CD4-positive, CD25-positive, alpha-beta regulatory T cell (primary cell): Measurements from ENCODE around the gene KPNB1. TPM values are rescaled to one million over a fixed set of nuclear protein-coding genes. Genes with fewer than 3 reads are reported as not detected.

Experiments used
- ATAC-seq, 2 donors: fragments of 150-1000 bp; cut with Tn5 transposase; one replicate each; pipeline ENCODE4 v1.10.0; 2021; ENCODE audit warnings: low read depth in 2 of 2, moderate number of reproducible peaks in 2 of 2, moderate library complexity in 1 of 2
- DNase-seq, 3 donors: peaks; one replicate each; pipeline versions ENCODE4 v3.0.0 to v3.0.0-alpha.2; 2012 to 2022; ENCODE audit warnings: mixed read lengths in 1 of 3
- H3K27ac ChIP-seq: one replicate; pipeline ENCODE4 v1.7.0; 2013; ENCODE audit warnings: mild to moderate bottlenecking, low read length; ENCODE audit not compliant: insufficient read depth, poor library complexity, severe bottlenecking
- H3K27me3 ChIP-seq: one replicate; pipeline ENCODE4 v1.7.0; 2013; ENCODE audit warnings: low read length; ENCODE audit not compliant: control insufficient read depth, insufficient read depth
- H3K36me3 ChIP-seq: one replicate; pipeline ENCODE4 v1.7.0; 2013; ENCODE audit warnings: mild to moderate bottlenecking, low read length, moderate library complexity; ENCODE audit not compliant: control insufficient read depth, insufficient read depth
- H3K4me1 ChIP-seq: 2 replicates; pipeline ENCODE4 v1.7.0; 2013; ENCODE audit warnings: mild to moderate bottlenecking, low read length; ENCODE audit not compliant: insufficient read depth, control insufficient read depth, poor library complexity, severe bottlenecking
- H3K4me3 ChIP-seq: one replicate; pipeline ENCODE4 v1.7.0; 2013; ENCODE audit warnings: low read depth, mild to moderate bottlenecking, low read length, moderate library complexity
- H3K9me3 ChIP-seq, 2 experiments: 1 replicate in 1 of 2; 2 replicates in 1 of 2; pipeline ENCODE4 v1.7.0; 2013; ENCODE audit warnings: low read length in 2 of 2, mild to moderate bottlenecking in 1 of 2, moderate library complexity in 1 of 2; ENCODE audit not compliant: control insufficient read depth in 2 of 2
- H3K27ac Mint-ChIP-seq, 3 donors: one replicate each; pipeline ENCODE4 v1.8.0; 2020 to 2022; ENCODE audit warnings: mild to moderate bottlenecking in 3 of 3, mixed read lengths in 3 of 3, moderate library complexity in 2 of 3
- H3K27me3 Mint-ChIP-seq: one replicate; pipeline ENCODE4 v1.8.0; 2022; ENCODE audit warnings: mild to moderate bottlenecking, mixed read lengths
- H3K36me3 Mint-ChIP-seq: one replicate; pipeline ENCODE4 v1.8.0; 2020; ENCODE audit warnings: mixed read lengths
- H3K4me1 Mint-ChIP-seq, 4 donors: one replicate each; pipeline ENCODE4 v1.8.0; 2020 to 2022; ENCODE audit warnings: mixed read lengths in 4 of 4, mild to moderate bottlenecking in 1 of 4
- H3K4me3 Mint-ChIP-seq, 4 donors: one replicate each; pipeline ENCODE4 v1.8.0; 2020 to 2022; ENCODE audit warnings: mild to moderate bottlenecking in 4 of 4, mixed read lengths in 4 of 4, moderate library complexity in 3 of 4
- H3K9me3 Mint-ChIP-seq, 7 donors: one replicate each; pipeline ENCODE4 v1.8.0; 2020 to 2022; ENCODE audit warnings: mixed read lengths in 7 of 7, mild to moderate bottlenecking in 3 of 7, moderate library complexity in 2 of 7
- polyA plus RNA-seq, 4 donors: library from polyadenylated mRNA; unstranded; fragments of 300-500 nt; fragmentation: Illumina TruSeq; gene quantifications; one replicate each; pipeline ENCODE4 v1.2.3, GENCODE V29; 2021
- total RNA-seq: library from RNA; stranded (reverse); gene quantifications from one replicate; pipeline ENCODE4 v1.2.3, GENCODE V29; 2022

Gene KPNB1
- total and polyA plus RNA-seq, 5 donors from 2014 or later: 20.4 to 242 (median 24.7) TPM

DNA sequence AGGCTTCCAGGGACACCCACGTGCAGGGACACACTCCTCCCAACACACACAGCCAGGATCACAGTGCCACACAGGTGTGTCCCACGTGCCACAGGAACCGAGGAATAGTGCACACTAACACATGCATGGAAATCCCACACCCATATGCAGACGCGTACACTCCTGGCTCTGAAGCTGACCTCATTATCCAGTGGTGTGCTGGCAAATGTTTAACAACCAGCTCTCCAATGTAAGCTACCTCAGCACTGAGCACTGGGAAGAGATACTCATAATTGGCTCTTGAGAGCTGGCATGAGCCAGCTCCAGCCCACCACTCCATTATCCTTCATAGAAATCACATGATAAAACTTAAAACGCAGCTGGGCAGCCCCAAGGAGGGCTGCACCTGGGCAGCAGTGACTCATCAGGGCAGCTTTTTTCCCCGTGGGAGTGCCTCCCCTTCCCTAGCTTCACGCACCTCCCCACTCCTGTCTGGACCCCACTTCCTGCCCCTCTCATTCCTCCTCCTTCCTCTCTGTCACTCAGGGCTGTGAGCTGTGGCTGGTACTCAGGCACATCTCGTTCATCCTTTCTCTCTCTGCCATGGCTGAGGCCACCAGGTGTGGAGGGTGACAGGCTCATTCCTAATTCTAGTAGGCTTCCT is 68.4 kb downstream of the KPNB1 start:
- H3K27me3 ChIP-seq: no peaks in the 10 kb centered on the region
- Mint-ChIP-seq H3K9me3 (no peaks in the 10 kb centered on the region), H3K4me1 (peaks cover 4 to 71% (median 51%) of the 10 kb centered on the region in 4 donors), H3K4me3 (peak overlapping the region in 1 of 4 donors; percentile 21), H3K27ac (peak overlapping the region in 2 of 3 donors; percentile 12 to 66), H3K27me3 (peaks cover 28% of the 10 kb centered on the region), H3K36me3 (no peaks in the 10 kb centered on the region)
- H3K4me1 ChIP-seq: peaks cover 47% of the 10 kb centered on the region
- no peak overlapping the region for H3K27ac ChIP-seq
- ATAC-seq (no peak), DNase-seq (no peak)
- H3K36me3 ChIP-seq: no peaks in the 10 kb centered on the region
- H3K9me3 ChIP-seq: no peaks in the 10 kb centered on the region
- no peak overlapping the region for H3K4me3 ChIP-seq

DNA sequence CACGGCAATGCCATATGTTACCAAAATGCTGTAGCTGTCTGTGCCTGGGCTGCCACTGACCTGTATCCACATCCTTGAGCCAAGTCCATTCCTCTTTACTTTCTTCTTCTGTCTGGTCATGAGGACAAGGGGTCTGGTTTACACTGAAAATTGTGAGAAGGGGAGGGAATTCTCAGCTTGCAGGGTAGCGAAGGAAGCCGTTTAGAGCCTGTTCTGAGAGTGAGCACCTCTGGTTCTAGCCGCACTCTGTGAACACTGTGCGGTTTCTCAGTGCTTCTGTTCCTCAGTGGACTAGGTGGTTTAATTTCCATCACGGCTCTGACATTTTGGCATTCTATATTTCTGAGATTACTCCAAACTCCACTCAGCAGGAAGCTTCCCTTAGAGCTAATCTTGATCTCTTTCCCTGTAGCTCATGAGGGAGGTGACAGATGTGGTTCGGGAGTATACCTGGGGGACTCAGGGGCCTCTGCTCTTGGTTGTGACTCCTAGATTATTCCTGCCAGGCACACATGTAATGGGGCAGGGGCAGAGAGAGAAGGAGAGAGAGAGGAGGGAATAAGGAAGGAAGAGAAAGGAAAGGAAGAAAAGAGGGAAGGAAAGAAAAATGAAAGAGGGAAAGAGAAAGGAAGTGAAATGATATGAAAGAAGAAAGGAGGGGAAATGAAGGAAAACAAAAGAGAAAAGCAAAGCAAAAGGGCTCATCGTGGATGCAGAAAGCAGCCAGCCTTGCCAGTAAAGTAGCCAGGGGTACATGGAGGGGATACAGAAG is 69.1 kb downstream of the KPNB1 start:
- ATAC-seq (no peak), DNase-seq (no peak)
- Histone ChIP-seq H3K4me3 (no peak overlapping the region), H3K27me3 (no peaks in the 10 kb centered on the region), H3K36me3 (no peaks in the 10 kb centered on the region), H3K27ac (no peak overlapping the region), H3K4me1 (peaks cover 47% of the 10 kb centered on the region), H3K9me3 (no peaks in the 10 kb centered on the region)
- no peaks in the 10 kb centered on the region for H3K9me3 Mint-ChIP-seq
- H3K4me3 Mint-ChIP-seq: peak overlapping the region in 2 of 4 donors; percentile 4 to 61
- peaks cover 28% of the 10 kb centered on the region for H3K27me3 Mint-ChIP-seq
- H3K4me1 Mint-ChIP-seq: peaks cover 4 to 72% (median 51%) of the 10 kb centered on the region in 4 donors
- H3K36me3 Mint-ChIP-seq: no peaks in the 10 kb centered on the region
- peak overlapping the region; percentile 8 to 50 (median 40) for H3K27ac Mint-ChIP-seq

DNA sequence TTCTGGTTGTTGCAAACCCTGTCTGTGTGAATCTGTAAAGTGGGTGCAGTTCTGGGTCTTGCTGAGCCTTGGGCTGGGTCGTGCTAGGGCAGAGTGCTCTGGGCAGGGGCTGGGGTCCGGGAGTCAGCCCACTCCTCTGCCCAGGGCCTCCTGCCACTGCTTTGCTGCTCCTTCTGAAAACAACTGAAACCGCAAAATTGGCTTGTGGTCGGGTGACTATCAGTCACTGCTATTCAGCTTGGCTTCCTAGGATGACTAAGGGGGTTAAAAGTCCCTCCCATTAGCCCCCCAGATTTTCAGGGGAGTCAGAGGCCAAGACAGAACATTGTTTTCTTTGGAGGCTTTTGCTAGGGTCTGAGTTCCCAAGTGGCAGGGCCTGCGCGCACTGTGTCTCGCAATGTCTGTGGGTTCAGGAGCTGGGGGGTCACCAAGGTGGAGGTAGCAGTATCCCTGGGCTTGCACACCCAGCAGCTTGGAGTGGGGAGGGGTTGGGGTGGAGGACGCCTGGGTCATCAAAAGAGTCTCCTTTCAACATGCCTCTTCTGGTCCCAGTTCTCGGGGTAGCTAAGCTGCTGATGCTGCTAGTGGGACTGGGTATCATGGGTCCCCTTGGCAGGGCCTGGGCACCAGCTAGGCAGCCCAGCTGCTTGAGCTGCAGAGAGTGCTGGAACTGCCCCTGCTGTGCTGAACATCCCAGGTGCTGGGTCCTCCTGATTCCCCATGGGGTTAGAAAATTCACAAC is 69.9 kb downstream of the KPNB1 start:
- peak; percentile 26 to 32 for ATAC-seq
- Histone ChIP-seq H3K27ac (no peak overlapping the region), H3K36me3 (no peaks in the 10 kb centered on the region), H3K27me3 (no peaks in the 10 kb centered on the region), H3K9me3 (no peaks in the 10 kb centered on the region), H3K4me3 (no peak overlapping the region), H3K4me1 (peaks cover 45% of the 10 kb centered on the region)
- H3K9me3 Mint-ChIP-seq: no peaks in the 10 kb centered on the region
- H3K27ac Mint-ChIP-seq: peak overlapping the region in 1 of 3 donors; percentile 50
- H3K4me1 Mint-ChIP-seq: peaks cover 4 to 65% (median 49%) of the 10 kb centered on the region in 4 donors
- peak in 1 of 3 donors; percentile 68 for DNase-seq
- peak overlapping the region in 3 of 4 donors; percentile 21 to 61 (median 56) for H3K4me3 Mint-ChIP-seq
- H3K27me3 Mint-ChIP-seq: peaks cover 28% of the 10 kb centered on the region
- H3K36me3 Mint-ChIP-seq: no peaks in the 10 kb centered on the region

DNA sequence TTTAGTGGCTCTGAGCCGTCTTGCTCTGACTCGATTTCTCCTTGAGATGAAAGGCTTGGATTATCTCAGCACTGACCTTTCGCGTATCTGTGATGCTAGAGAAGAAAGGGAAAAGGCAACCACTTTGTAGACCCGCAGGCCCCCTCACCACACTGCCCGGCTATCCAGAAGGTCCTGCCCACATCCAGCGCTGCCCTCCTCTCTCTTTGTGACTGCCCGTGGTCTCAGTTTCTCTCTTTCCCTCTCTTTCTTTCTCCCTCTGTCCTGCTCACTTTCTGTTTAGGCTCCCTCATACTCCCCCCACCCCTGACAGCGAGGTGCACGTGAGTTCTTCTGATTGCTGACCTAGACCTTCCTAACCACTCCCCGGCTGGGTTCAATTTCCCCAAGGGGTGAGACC is 70.5 kb downstream of the KPNB1 start:
- H3K4me3 Mint-ChIP-seq: peak overlapping the region in 2 of 4 donors; percentile 15 to 56
- Histone ChIP-seq H3K4me3 (no peak overlapping the region), H3K4me1 (peaks cover 41% of the 10 kb centered on the region), H3K36me3 (no peaks in the 10 kb centered on the region), H3K27me3 (no peaks in the 10 kb centered on the region), H3K9me3 (no peaks in the 10 kb centered on the region), H3K27ac (no peak overlapping the region)
- ATAC-seq: no peak
- H3K27ac Mint-ChIP-seq: peak overlapping the region in 2 of 3 donors; percentile 50 to 60
- no peaks in the 10 kb centered on the region for H3K9me3 Mint-ChIP-seq
- peaks cover 4 to 61% (median 46%) of the 10 kb centered on the region in 4 donors for H3K4me1 Mint-ChIP-seq
- no peaks in the 10 kb centered on the region for H3K36me3 Mint-ChIP-seq
- H3K27me3 Mint-ChIP-seq: peaks cover 28% of the 10 kb centered on the region
- DNase-seq: no peak

DNA sequence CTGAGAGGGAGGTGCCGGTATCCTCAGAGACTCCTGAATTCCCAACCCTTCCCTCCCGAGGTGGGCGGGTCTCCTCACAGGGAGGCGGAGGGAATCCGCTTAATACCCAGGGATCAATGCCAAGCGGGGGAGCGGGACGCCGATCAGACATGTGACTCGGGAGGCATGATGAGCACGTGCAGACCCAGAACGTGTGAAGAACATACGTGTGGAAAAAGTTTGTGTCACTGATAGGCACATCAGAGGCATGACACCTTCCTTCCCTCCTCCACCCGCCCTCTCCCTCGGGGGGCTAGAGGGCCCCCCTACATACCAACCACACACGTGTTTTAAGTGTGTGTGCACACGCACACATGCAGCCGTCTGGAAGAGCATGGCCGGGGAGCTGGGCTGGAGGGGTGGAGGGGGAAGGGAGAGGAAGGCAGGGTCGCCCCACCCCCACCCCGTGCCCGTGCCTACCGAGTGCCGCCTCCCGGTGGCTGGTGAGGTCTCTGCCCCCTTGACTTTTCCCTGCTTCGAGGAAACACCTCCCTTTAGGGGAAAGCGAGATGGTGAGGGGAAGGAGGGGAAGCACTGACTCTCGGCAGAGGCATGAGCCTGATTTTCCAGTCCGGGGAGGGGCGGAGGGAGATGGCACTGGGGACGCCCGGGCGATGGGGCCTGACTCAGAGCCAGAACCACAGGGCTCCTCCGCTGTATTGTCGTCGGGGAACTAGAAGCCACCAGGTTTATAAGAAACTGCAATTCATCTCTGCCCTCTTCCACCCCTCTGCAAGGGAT is 71.2 kb downstream of the KPNB1 start:
- Mint-ChIP-seq H3K4me1 (peaks cover 4 to 54% (median 41%) of the 10 kb centered on the region in 4 donors), H3K4me3 (peak overlapping the region; percentile 10 to 56 (median 34)), H3K27ac (peak overlapping the region in 2 of 3 donors; percentile 51 to 54), H3K27me3 (peaks cover 28% of the 10 kb centered on the region), H3K9me3 (no peaks in the 10 kb centered on the region), H3K36me3 (no peaks in the 10 kb centered on the region)
- peaks cover 41% of the 10 kb centered on the region for H3K4me1 ChIP-seq
- no peaks in the 10 kb centered on the region for H3K9me3 ChIP-seq
- H3K27ac ChIP-seq: no peak overlapping the region
- H3K27me3 ChIP-seq: no peaks in the 10 kb centered on the region
- peak; percentile 69 to 71 for ATAC-seq
- no peak overlapping the region for H3K4me3 ChIP-seq
- no peaks in the 10 kb centered on the region for H3K36me3 ChIP-seq
- peak in 2 of 3 donors; percentile 20 to 79 for DNase-seq

DNA sequence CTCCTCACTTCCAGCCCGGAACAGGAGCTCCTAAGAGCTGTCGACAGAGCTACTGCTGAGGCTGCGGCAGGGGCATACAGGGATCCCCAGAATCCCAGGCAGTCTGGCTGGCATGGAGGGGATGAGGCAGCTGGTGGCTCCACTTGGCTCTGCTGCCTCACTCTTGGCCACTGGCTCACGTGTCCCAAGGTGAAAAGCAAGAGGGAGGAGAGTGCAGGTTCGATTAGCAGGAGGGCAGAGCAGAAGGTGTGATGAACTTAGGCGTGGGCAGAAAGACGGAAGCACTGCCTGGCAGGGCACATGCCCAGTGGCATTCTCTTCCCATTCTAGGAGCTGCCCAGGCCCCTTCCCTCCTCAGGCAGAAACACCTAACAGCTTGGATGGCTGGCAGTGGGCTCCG is 72.0 kb downstream of the KPNB1 start:
- Mint-ChIP-seq H3K36me3 (no peaks in the 10 kb centered on the region), H3K27ac (peak overlapping the region in 2 of 3 donors; percentile 54 to 59), H3K4me3 (peak overlapping the region in 2 of 4 donors; percentile 39 to 40), H3K4me1 (peaks cover 4 to 58% (median 41%) of the 10 kb centered on the region in 4 donors), H3K27me3 (peaks cover 28% of the 10 kb centered on the region), H3K9me3 (no peaks in the 10 kb centered on the region)
- ATAC-seq: no peak
- peaks cover 41% of the 10 kb centered on the region for H3K4me1 ChIP-seq
- no peaks in the 10 kb centered on the region for H3K36me3 ChIP-seq
- no peak for DNase-seq
- H3K27ac ChIP-seq: no peak overlapping the region
- no peak overlapping the region for H3K4me3 ChIP-seq
- no peaks in the 10 kb centered on the region for H3K9me3 ChIP-seq
- H3K27me3 ChIP-seq: no peaks in the 10 kb centered on the region

DNA sequence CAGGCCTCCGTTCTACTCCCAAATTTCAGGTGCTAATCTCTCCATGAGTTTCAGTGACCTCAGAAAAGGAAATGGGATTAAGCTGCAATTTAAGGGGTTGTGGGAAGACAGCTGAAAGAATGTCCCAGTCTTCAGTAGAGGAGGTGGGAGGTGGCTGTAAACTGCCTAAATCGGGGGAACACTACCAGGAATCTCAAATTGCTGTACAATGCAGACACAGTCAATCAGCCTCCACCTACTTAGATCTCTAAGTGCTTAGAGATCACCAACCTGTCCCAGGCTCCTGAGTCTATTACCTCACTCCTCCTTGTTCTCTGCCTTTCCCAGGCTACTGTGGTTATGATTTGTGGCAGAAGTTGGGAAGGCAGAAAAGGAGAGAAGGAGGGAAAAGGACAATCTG is 75.0 kb downstream of the KPNB1 start:
- ATAC-seq (no peak), DNase-seq (no peak)
- Histone ChIP-seq H3K27me3 (no peaks in the 10 kb centered on the region), H3K4me3 (no peak overlapping the region), H3K36me3 (no peaks in the 10 kb centered on the region), H3K4me1 (peaks cover 25% of the 10 kb centered on the region), H3K27ac (no peak overlapping the region), H3K9me3 (no peaks in the 10 kb centered on the region)
- Mint-ChIP-seq H3K27ac (no peak overlapping the region), H3K36me3 (no peaks in the 10 kb centered on the region), H3K27me3 (peaks cover 25% of the 10 kb centered on the region), H3K9me3 (no peaks in the 10 kb centered on the region), H3K4me1 (peaks cover 0 to 39% (median 21%) of the 10 kb centered on the region in 4 donors), H3K4me3 (peak overlapping the region in 1 of 4 donors; percentile 30)
